HEK293 (cell line): ENCODE measurements around the gene PIGX.

Experiments
- MZF1 ChIP-seq: fragments of 450-650 bp; formaldehyde crosslinking; IDR thresholded peaks from 2 replicates; pipeline ENCODE4 v1.5.1; 2017; ENCODE audit warnings: missing biosample characterization, missing genetic modification characterization, borderline replicate concordance
- ZFP37 ChIP-seq: fragments of 450-650 bp; formaldehyde crosslinking; IDR thresholded peaks from 2 replicates; pipeline ENCODE4 v1.5.1; 2016; ENCODE audit warnings: missing biosample characterization, missing genetic modification characterization
- ZNF155 ChIP-seq: fragments of 450-650 bp; formaldehyde crosslinking; IDR thresholded peaks from 2 replicates; pipeline ENCODE4 v1.5.1; 2016; ENCODE audit warnings: missing biosample characterization, missing genetic modification characterization
- ZNF510 ChIP-seq: fragments of 450-650 bp; formaldehyde crosslinking; IDR thresholded peaks from 2 replicates; pipeline ENCODE4 v1.5.1; 2018; ENCODE audit warnings: mild to moderate bottlenecking, missing genetic modification characterization, missing biosample characterization; ENCODE audit not compliant: insufficient replicate concordance
- ZNF555 ChIP-seq: fragments of 450-650 bp; formaldehyde crosslinking; conservative IDR thresholded peaks from 2 replicates; pipeline ENCODE4 v1.5.1; 2017; ENCODE audit warnings: missing biosample characterization, mild to moderate bottlenecking, missing genetic modification characterization, inconsistent platforms
- ZNF670 ChIP-seq: fragments of 450-650 bp; formaldehyde crosslinking; IDR thresholded peaks from 2 replicates; pipeline ENCODE4 v1.5.1; 2016; ENCODE audit warnings: missing biosample characterization, missing genetic modification characterization, low read depth
- ZXDB ChIP-seq: fragments of 450-650 bp; formaldehyde crosslinking; IDR thresholded peaks from 2 replicates; pipeline ENCODE4 v1.5.1; 2016; ENCODE audit warnings: missing biosample characterization, missing genetic modification characterization
- TF ChIP-seq, protein P1 (sequence below): fragments of 450-650 bp; formaldehyde crosslinking; IDR thresholded peaks from 2 replicates; pipeline ENCODE4 v1.5.1; 2016; ENCODE audit warnings: missing biosample characterization, missing genetic modification characterization

GRCh38 chr3:196736670-196737374 lies 24.6 kb downstream of the PIGX start:
- TF ChIP-seq ZFP37 (tag by site-specific recombination) (no peak), ZNF670 (no peak), ZNF510 (tag by site-specific recombination) (no peak), MZF1 (tag by site-specific recombination) (no peak), ZNF155 (tag by site-specific recombination) (no peak), ZXDB (no peak), ZNF555 (tag by site-specific recombination) (no peak)
- TF ChIP-seq, protein P1, sequence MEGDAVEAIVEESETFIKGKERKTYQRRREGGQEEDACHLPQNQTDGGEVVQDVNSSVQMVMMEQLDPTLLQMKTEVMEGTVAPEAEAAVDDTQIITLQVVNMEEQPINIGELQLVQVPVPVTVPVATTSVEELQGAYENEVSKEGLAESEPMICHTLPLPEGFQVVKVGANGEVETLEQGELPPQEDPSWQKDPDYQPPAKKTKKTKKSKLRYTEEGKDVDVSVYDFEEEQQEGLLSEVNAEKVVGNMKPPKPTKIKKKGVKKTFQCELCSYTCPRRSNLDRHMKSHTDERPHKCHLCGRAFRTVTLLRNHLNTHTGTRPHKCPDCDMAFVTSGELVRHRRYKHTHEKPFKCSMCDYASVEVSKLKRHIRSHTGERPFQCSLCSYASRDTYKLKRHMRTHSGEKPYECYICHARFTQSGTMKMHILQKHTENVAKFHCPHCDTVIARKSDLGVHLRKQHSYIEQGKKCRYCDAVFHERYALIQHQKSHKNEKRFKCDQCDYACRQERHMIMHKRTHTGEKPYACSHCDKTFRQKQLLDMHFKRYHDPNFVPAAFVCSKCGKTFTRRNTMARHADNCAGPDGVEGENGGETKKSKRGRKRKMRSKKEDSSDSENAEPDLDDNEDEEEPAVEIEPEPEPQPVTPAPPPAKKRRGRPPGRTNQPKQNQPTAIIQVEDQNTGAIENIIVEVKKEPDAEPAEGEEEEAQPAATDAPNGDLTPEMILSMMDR (tag by site-specific recombination), result no peak
